GM23338 (cell line): Measurements from ENCODE around the gene NQO1. TPM values are rescaled to one million over a fixed set of nuclear protein-coding genes. Genes with fewer than 3 reads are reported as not detected.

Experiments used
- ATAC-seq: fragments of 200-7000 bp; cut with Tn5 transposase; 3 replicates; pipeline ENCODE4 v1.9.1; 2020
- DNase-seq: peaks from one replicate; pipeline ENCODE4 v3.0.0-alpha.2; 2015; ENCODE audit warnings: low spot score
- H2AFZ ChIP-seq: fragments of 200-600 bp; sonication (generic); 2 replicates; pipeline ENCODE4 v1.8.0; 2016; ENCODE audit warnings: antibody characterized with exemption, mild to moderate bottlenecking, moderate library complexity
- H3F3A ChIP-seq: fragments of 200-600 bp; sonication (generic); replicated peaks from 2 replicates; pipeline ENCODE4 v1.8.0; 2017; ENCODE audit warnings: antibody characterized with exemption, mixed run types, low read depth
- H3K27ac ChIP-seq: fragments of 200-600 bp; sonication (generic); 2 replicates; pipeline ENCODE4 v1.6.1; 2016; ENCODE audit warnings: low read depth
- H3K27me3 ChIP-seq: fragments of 200-600 bp; sonication (generic); 2 replicates; pipeline ENCODE4 v1.8.0; 2016; ENCODE audit warnings: mild to moderate bottlenecking, mixed run types, moderate library complexity; ENCODE audit not compliant: insufficient read depth
- H3K36me3 ChIP-seq: fragments of 200-600 bp; sonication (generic); 2 replicates; pipeline ENCODE4 v1.8.0; 2016; ENCODE audit warnings: mild to moderate bottlenecking; ENCODE audit not compliant: insufficient read depth
- H3K4me1 ChIP-seq: fragments of 200-600 bp; sonication (generic); 2 replicates; pipeline ENCODE4 v1.8.0; 2016; ENCODE audit warnings: mild to moderate bottlenecking, moderate library complexity; ENCODE audit not compliant: insufficient read depth
- H3K4me2 ChIP-seq: fragments of 200-600 bp; sonication (generic); 2 replicates; pipeline ENCODE4 v1.7.1; 2017; ENCODE audit warnings: mixed run types
- H3K4me3 ChIP-seq: fragments of 200-600 bp; sonication (generic); 2 replicates; pipeline ENCODE4 v1.6.1; 2016; ENCODE audit warnings: mixed run types
- H3K79me2 ChIP-seq: fragments of 200-600 bp; sonication (generic); replicated peaks from 2 replicates; pipeline ENCODE4 v1.8.0; 2017; ENCODE audit warnings: mild to moderate bottlenecking; ENCODE audit not compliant: insufficient read depth
- H3K9me2 ChIP-seq: fragments of 200-600 bp; sonication (generic); 2 replicates; pipeline ENCODE4 v1.8.0; 2017; ENCODE audit not compliant: insufficient read depth
- H4K20me1 ChIP-seq: fragments of 200-600 bp; sonication (generic); replicated peaks from 2 replicates; pipeline ENCODE4 v1.8.0; 2017; ENCODE audit warnings: mild to moderate bottlenecking; ENCODE audit not compliant: insufficient read depth
- H3K27ac Mint-ChIP-seq: 2 replicates; pipeline ENCODE4 v1.8.0; 2020; ENCODE audit warnings: inconsistent platforms, mild to moderate bottlenecking, moderate library complexity, mixed read lengths
- H3K27me3 Mint-ChIP-seq: 3 replicates; pipeline ENCODE4 v1.8.0; 2022; ENCODE audit warnings: low read depth, mild to moderate bottlenecking, moderate library complexity, mixed read lengths, inconsistent platforms; ENCODE audit not compliant: insufficient read depth, poor library complexity
- H3K36me3 Mint-ChIP-seq: 3 replicates; pipeline ENCODE4 v1.8.0; 2021; ENCODE audit warnings: low read depth, mild to moderate bottlenecking, inconsistent platforms, moderate library complexity, mixed read lengths
- H3K4me1 Mint-ChIP-seq: 3 replicates; pipeline ENCODE4 v1.8.0; 2020; ENCODE audit warnings: mild to moderate bottlenecking, inconsistent platforms, mixed read lengths
- H3K4me3 Mint-ChIP-seq: 3 replicates; pipeline ENCODE4 v1.8.0; 2021; ENCODE audit warnings: moderate library complexity, mild to moderate bottlenecking, inconsistent platforms, mixed read lengths
- H3K9me3 Mint-ChIP-seq: 3 replicates; pipeline ENCODE4 v1.8.0; 2020; ENCODE audit warnings: moderate library complexity, mild to moderate bottlenecking, inconsistent platforms, mixed read lengths
- EZH2 ChIP-seq: fragments of 200-600 bp; sonication (generic); IDR thresholded peaks from one replicate; pipeline ENCODE4 v1.8.0; 2017; ENCODE audit warnings: antibody characterized with exemption, mild to moderate bottlenecking, low read depth; ENCODE audit not compliant: unreplicated experiment
- NANOG ChIP-seq: IDR thresholded peaks from 2 replicates; pipeline ENCODE4 v1.6.1; 2016; ENCODE audit warnings: antibody characterized with exemption, borderline replicate concordance
- POLR2AphosphoS5 ChIP-seq: IDR thresholded peaks from 2 replicates; pipeline ENCODE4 v1.6.1; 2016; ENCODE audit warnings: antibody characterized with exemption, low read depth
- STAT1 ChIP-seq: IDR thresholded peaks from one replicate; pipeline ENCODE4 v1.6.1; 2016; ENCODE audit warnings: antibody characterized with exemption; ENCODE audit not compliant: unreplicated experiment
- ZNF114 ChIP-seq: fragments of 250-450 bp; sonication (Bioruptor Pico); IDR thresholded peaks from 2 replicates; pipeline ENCODE4 v1.5.0; 2020; ENCODE audit warnings: mild to moderate bottlenecking, moderate library complexity
- ZNF331 ChIP-seq: fragments of 250-450 bp; sonication (Bioruptor Pico); IDR thresholded peaks from 2 replicates; pipeline ENCODE4 v1.5.0; 2020; ENCODE audit warnings: low read depth, mild to moderate bottlenecking, moderate library complexity
- polyA plus RNA-seq: library from polyadenylated mRNA; unstranded; fragments of >200 nt; fragmentation: Nextera tagmentation; extraction: Ambion mirVana; gene quantifications from 2 replicates; pipeline ENCODE4 v1.2.1, GENCODE V29; 2016
- total RNA-seq: library from RNA; depleted of rRNA; stranded (reverse); fragments of >200 nt; shearing (Covaris generic); gene quantifications from 2 replicates; pipeline ENCODE4 v1.2.3, GENCODE V29; 2014
- TF ChIP-seq, protein P1 (sequence below): IDR thresholded peaks from 2 replicates; pipeline ENCODE4 v1.6.1; 2016; ENCODE audit warnings: antibody characterized with exemption
- TF ChIP-seq, protein P2 (sequence below): fragments of 250-450 bp; sonication (Bioruptor Pico); IDR thresholded peaks from 2 replicates; pipeline ENCODE4 v1.5.0; 2020; ENCODE audit warnings: mild to moderate bottlenecking, moderate library complexity
- TF ChIP-seq, protein P3 (sequence below): IDR thresholded peaks from one replicate; pipeline ENCODE4 v1.6.1; 2018; ENCODE audit warnings: antibody characterized with exemption; ENCODE audit not compliant: unreplicated experiment
- TF ChIP-seq, protein P4 (sequence below), 2 experiments: fragments of 200-600 bp in 1 of 2; sonication (generic) in 1 of 2; conservative IDR thresholded peaks; 2 replicates each; pipeline versions ENCODE4 v1.5.1 to v1.6.1; 2016 to 2017; ENCODE audit warnings: antibody characterized with exemption in 2 of 2, low read depth in 2 of 2, mild to moderate bottlenecking in 2 of 2, moderate library complexity in 1 of 2

The NQO1 gene
- total and polyA plus RNA-seq, 2 experiments from 2014 or later, result 80.9 to 86.3 TPM

DNA sequence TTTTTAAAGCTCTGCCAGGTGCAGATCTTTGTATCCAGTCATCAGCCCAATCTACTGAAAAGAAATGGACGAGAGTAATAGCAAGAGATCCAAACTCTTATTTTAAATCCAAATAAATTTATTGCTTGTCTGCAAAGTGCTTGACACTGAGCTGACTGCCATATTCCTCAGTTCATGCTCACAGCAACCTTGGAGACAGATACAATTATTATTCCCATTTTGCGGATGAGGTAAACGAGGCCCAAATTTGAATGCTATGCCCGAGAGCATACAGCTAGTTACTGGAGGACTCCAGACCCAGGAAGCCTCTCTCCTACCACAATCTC lies 27.7 kb upstream of the NQO1 start (continued):
- TF ChIP-seq STAT1 (no peak), ZNF114 (CRISPR knock-in tag) (no peak), EZH2 (no peak), ZNF331 (CRISPR knock-in tag) (no peak), POLR2AphosphoS5 (no peak), NANOG (no peak)
- TF ChIP-seq, protein P1, sequence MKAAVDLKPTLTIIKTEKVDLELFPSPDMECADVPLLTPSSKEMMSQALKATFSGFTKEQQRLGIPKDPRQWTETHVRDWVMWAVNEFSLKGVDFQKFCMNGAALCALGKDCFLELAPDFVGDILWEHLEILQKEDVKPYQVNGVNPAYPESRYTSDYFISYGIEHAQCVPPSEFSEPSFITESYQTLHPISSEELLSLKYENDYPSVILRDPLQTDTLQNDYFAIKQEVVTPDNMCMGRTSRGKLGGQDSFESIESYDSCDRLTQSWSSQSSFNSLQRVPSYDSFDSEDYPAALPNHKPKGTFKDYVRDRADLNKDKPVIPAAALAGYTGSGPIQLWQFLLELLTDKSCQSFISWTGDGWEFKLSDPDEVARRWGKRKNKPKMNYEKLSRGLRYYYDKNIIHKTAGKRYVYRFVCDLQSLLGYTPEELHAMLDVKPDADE, result no peak
- TF ChIP-seq, protein P2, sequence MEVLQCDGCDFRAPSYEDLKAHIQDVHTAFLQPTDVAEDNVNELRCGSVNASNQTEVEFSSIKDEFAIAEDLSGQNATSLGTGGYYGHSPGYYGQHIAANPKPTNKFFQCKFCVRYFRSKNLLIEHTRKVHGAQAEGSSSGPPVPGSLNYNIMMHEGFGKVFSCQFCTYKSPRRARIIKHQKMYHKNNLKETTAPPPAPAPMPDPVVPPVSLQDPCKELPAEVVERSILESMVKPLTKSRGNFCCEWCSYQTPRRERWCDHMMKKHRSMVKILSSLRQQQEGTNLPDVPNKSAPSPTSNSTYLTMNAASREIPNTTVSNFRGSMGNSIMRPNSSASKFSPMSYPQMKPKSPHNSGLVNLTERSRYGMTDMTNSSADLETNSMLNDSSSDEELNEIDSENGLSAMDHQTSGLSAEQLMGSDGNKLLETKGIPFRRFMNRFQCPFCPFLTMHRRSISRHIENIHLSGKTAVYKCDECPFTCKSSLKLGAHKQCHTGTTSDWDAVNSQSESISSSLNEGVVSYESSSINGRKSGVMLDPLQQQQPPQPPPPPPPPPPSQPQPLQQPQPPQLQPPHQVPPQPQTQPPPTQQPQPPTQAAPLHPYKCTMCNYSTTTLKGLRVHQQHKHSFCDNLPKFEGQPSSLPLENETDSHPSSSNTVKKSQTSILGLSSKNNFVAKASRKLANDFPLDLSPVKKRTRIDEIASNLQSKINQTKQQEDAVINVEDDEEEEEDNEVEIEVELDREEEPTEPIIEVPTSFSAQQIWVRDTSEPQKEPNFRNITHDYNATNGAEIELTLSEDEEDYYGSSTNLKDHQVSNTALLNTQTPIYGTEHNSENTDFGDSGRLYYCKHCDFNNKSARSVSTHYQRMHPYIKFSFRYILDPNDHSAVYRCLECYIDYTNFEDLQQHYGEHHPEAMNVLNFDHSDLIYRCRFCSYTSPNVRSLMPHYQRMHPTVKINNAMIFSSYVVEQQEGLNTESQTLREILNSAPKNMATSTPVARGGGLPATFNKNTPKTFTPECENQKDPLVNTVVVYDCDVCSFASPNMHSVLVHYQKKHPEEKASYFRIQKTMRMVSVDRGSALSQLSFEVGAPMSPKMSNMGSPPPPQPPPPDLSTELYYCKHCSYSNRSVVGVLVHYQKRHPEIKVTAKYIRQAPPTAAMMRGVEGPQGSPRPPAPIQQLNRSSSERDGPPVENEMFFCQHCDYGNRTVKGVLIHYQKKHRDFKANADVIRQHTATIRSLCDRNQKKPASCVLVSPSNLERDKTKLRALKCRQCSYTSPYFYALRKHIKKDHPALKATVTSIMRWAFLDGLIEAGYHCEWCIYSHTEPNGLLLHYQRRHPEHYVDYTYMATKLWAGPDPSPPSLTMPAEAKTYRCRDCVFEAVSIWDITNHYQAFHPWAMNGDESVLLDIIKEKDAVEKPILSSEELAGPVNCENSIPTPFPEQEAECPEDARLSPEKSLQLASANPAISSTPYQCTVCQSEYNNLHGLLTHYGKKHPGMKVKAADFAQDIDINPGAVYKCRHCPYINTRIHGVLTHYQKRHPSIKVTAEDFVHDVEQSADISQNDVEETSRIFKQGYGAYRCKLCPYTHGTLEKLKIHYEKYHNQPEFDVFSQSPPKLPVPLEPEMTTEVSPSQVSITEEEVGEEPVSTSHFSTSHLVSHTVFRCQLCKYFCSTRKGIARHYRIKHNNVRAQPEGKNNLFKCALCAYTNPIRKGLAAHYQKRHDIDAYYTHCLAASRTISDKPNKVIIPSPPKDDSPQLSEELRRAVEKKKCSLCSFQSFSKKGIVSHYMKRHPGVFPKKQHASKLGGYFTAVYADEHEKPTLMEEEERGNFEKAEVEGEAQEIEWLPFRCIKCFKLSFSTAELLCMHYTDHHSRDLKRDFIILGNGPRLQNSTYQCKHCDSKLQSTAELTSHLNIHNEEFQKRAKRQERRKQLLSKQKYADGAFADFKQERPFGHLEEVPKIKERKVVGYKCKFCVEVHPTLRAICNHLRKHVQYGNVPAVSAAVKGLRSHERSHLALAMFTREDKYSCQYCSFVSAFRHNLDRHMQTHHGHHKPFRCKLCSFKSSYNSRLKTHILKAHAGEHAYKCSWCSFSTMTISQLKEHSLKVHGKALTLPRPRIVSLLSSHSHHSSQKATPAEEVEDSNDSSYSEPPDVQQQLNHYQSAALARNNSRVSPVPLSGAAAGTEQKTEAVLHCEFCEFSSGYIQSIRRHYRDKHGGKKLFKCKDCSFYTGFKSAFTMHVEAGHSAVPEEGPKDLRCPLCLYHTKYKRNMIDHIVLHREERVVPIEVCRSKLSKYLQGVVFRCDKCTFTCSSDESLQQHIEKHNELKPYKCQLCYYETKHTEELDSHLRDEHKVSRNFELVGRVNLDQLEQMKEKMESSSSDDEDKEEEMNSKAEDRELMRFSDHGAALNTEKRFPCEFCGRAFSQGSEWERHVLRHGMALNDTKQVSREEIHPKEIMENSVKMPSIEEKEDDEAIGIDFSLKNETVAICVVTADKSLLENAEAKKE (CRISPR knock-in tag), result no peak

DNA sequence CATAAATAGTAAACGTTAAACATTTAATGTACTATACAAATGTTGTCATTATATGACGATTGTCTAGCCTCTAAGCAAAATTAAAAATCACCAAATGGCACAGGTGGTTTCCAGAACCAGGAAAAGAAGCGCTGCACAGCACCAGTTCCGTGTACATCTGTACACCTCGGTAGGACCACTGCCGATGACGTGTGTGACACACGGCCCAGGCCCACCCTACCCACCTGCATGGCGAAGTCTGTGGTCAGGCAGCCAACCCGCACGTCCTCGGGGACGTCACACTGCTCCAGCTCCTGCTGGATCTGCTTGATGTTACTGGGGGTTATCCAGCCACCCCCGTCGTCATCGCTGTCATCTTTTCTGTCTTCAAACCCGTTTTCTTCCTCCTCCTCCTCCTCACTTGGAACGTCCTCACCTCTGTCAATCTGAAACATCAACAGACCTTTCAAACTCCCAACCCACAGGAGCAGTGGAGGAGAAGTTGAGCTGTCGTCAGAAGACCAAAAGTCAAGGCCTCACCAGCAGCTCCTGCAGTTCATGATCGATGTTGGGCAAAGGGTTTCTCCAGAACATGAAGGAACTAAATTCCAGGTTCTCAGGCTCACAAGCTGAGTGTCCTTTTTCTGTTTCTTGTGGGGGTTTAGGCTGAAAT lies 22.5 kb upstream of the NQO1 start:
- Mint-ChIP-seq H3K9me3 (no peaks in the 10 kb centered on the region), H3K36me3 (peaks cover 88% of the 10 kb centered on the region), H3K4me3 (no peak overlapping the region), H3K4me1 (peaks cover 4% of the 10 kb centered on the region; the same call in 1 of the 3 replicates), H3K27me3 (peaks cover 2% of the 10 kb centered on the region), H3K27ac (no peak overlapping the region)
- H3K9me2 ChIP-seq, result no peaks in the 10 kb centered on the region
- H3K4me3 ChIP-seq, result no peak overlapping the region
- H3K4me1 ChIP-seq, result peaks cover 6% of the 10 kb centered on the region; the same call in 1 of the 2 replicates
- no peak overlapping the region for H3K4me2 ChIP-seq
- H3F3A ChIP-seq, result peaks cover 4% of the 10 kb centered on the region; the same call in 1 of the 2 replicates
- H4K20me1 ChIP-seq, result peaks cover 23% of the 10 kb centered on the region
- H3K36me3 ChIP-seq, result peaks cover 77% of the 10 kb centered on the region
- DNase-seq (no peak), ATAC-seq (no peak)
- no peak overlapping the region for H2AFZ ChIP-seq
- H3K27ac ChIP-seq, result no peak overlapping the region
- no peaks in the 10 kb centered on the region for H3K27me3 ChIP-seq
- H3K79me2 ChIP-seq, result peaks cover 46% of the 10 kb centered on the region
- TF ChIP-seq POLR2AphosphoS5 (no peak), EZH2 (no peak), ZNF114 (CRISPR knock-in tag) (no peak), NANOG (no peak)
- TF ChIP-seq, protein P1, result no peak
- TF ChIP-seq, protein P3, sequence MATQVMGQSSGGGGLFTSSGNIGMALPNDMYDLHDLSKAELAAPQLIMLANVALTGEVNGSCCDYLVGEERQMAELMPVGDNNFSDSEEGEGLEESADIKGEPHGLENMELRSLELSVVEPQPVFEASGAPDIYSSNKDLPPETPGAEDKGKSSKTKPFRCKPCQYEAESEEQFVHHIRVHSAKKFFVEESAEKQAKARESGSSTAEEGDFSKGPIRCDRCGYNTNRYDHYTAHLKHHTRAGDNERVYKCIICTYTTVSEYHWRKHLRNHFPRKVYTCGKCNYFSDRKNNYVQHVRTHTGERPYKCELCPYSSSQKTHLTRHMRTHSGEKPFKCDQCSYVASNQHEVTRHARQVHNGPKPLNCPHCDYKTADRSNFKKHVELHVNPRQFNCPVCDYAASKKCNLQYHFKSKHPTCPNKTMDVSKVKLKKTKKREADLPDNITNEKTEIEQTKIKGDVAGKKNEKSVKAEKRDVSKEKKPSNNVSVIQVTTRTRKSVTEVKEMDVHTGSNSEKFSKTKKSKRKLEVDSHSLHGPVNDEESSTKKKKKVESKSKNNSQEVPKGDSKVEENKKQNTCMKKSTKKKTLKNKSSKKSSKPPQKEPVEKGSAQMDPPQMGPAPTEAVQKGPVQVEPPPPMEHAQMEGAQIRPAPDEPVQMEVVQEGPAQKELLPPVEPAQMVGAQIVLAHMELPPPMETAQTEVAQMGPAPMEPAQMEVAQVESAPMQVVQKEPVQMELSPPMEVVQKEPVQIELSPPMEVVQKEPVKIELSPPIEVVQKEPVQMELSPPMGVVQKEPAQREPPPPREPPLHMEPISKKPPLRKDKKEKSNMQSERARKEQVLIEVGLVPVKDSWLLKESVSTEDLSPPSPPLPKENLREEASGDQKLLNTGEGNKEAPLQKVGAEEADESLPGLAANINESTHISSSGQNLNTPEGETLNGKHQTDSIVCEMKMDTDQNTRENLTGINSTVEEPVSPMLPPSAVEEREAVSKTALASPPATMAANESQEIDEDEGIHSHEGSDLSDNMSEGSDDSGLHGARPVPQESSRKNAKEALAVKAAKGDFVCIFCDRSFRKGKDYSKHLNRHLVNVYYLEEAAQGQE, result no peak
- TF ChIP-seq, protein P4, sequence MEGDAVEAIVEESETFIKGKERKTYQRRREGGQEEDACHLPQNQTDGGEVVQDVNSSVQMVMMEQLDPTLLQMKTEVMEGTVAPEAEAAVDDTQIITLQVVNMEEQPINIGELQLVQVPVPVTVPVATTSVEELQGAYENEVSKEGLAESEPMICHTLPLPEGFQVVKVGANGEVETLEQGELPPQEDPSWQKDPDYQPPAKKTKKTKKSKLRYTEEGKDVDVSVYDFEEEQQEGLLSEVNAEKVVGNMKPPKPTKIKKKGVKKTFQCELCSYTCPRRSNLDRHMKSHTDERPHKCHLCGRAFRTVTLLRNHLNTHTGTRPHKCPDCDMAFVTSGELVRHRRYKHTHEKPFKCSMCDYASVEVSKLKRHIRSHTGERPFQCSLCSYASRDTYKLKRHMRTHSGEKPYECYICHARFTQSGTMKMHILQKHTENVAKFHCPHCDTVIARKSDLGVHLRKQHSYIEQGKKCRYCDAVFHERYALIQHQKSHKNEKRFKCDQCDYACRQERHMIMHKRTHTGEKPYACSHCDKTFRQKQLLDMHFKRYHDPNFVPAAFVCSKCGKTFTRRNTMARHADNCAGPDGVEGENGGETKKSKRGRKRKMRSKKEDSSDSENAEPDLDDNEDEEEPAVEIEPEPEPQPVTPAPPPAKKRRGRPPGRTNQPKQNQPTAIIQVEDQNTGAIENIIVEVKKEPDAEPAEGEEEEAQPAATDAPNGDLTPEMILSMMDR (conservative IDR thresholded peaks at IDR 0.05; ENCODE audit: low read depth in 2 of 2), result no peak
